ENCODE results near the gene SCMH1.

- TF ChIP-seq POLR2A (IDR thresholded peaks at IDR 0.05; ENCODE audit: low read length) = no peak
- no peak for TF ChIP-seq GATA1 (IDR thresholded peaks at IDR 0.05; ENCODE audit: low read depth, low read length)
Observed at GRCh38 chr1:40982721-40983120, 259.4 kb downstream of the SCMH1 start.
